Activated CD8-positive, alpha-beta memory T cell treated with anti-CD3 and anti-CD28 coated beads, Interleukin-2, amount 50 U/mL, for 4 hours (primary cell): ENCODE measurements around the gene MXRA8.

ENCODE experiments used
- DNase-seq: peaks from one replicate; pipeline ENCODE4 v3.0.0-alpha.2; 2020

The MXRA8 gene

GRCh38 chr1:1333551-1334241 lies 24.7 kb downstream of the MXRA8 start:
- no peak for DNase-seq

- DNase-seq, result no peak
Observed at GRCh38 chr1:1332774-1333480, 25.4 kb downstream of the MXRA8 start.

- no peak for DNase-seq
Observed at GRCh38 chr1:1332031-1332755, 26.2 kb downstream of the MXRA8 start.

- no peak for DNase-seq
Observed at GRCh38 chr1:1331068-1331965, 27.0 kb downstream of the MXRA8 start, which contains the start of gene TAS1R3. Gene TAS1R3 (plus strand): TSS chr1:1331280. CDS start chr1:1331346, 66 bp downstream.

- no peak for DNase-seq
Observed at GRCh38 chr1:1330366-1331067, 27.8 kb downstream of the MXRA8 start.

GRCh38 chr1:1329304-1330210 lies 28.8 kb downstream of the MXRA8 start:
- no peak for DNase-seq

- no peak for DNase-seq
Observed at GRCh38 chr1:1328254-1328653, 30.1 kb downstream of the MXRA8 start.

- DNase-seq, result no peak
Observed at GRCh38 chr1:1327291-1327690, 31.1 kb downstream of the MXRA8 start.

GRCh38 chr1:1326075-1326605 lies 32.2 kb downstream of the MXRA8 start:
- no peak for DNase-seq

GRCh38 chr1:1325288-1326074 lies 32.9 kb downstream of the MXRA8 start:
- DNase-seq, result no peak

GRCh38 chr1:1324524-1325287 lies 33.6 kb downstream of the MXRA8 start, which contains the start of the genes CPTP and INTS11:
Gene CPTP (plus strand): TSS chr1:1324802. CDS start chr1:1326911, 2,109 bp downstream.
Gene INTS11 (minus strand): TSS chr1:1324660. CDS start chr1:1324608, 52 bp downstream.
- peak; percentile 96 for DNase-seq

- DNase-seq, result no peak
Observed at GRCh38 chr1:1324084-1324523, 34.3 kb downstream of the MXRA8 start.

GRCh38 chr1:1322952-1323351 lies 35.4 kb downstream of the MXRA8 start:
- no peak for DNase-seq

GRCh38 chr1:1322418-1322817 lies 35.9 kb downstream of the MXRA8 start:
- no peak for DNase-seq

- no peak for DNase-seq
Observed at GRCh38 chr1:1321477-1321876, 36.9 kb downstream of the MXRA8 start.

GRCh38 chr1:1320666-1321448 lies 37.5 kb downstream of the MXRA8 start:
- no peak for DNase-seq

- no peak for DNase-seq
Observed at GRCh38 chr1:1319646-1319941, 38.8 kb downstream of the MXRA8 start.
